Liver (tissue), 9 donors: ENCODE results near the gene CAMKMT. TPM values are rescaled to one million over a fixed set of nuclear protein-coding genes. Genes with fewer than 3 reads are reported as not detected.

Experiments
- DNase-seq: peaks from one replicate; pipeline ENCODE4 v3.0.0-alpha.2; 2017; ENCODE audit warnings: low spot score
- H3K27ac ChIP-seq, 2 donors: one replicate each; pipeline ENCODE4 v1.7.0; 2013; ENCODE audit warnings: inconsistent platforms in 2 of 2, low read length in 2 of 2, control low read depth in 1 of 2, low read depth in 1 of 2, mild to moderate bottlenecking in 1 of 2
- H3K27me3 ChIP-seq, 4 donors: one replicate each; pipeline versions ENCODE4 v1.6.1 to v1.7.0; 2013; ENCODE audit warnings: low read length in 3 of 4, inconsistent platforms in 1 of 4, mild to moderate bottlenecking in 1 of 4, moderate library complexity in 1 of 4; ENCODE audit not compliant: control insufficient read depth in 4 of 4, insufficient read depth in 4 of 4
- H3K36me3 ChIP-seq, 4 donors: one replicate each; pipeline versions ENCODE4 v1.6.1 to v1.7.0; 2013; ENCODE audit warnings: low read length in 3 of 4, mild to moderate bottlenecking in 3 of 4, low read depth in 1 of 4, moderate library complexity in 1 of 4; ENCODE audit not compliant: control insufficient read depth in 4 of 4, insufficient read depth in 3 of 4
- H3K4me1 ChIP-seq, 4 donors: one replicate each; pipeline versions ENCODE4 v1.6.1 to v1.7.0; 2013; ENCODE audit warnings: low read length in 3 of 4, mild to moderate bottlenecking in 3 of 4, moderate library complexity in 1 of 4; ENCODE audit not compliant: control insufficient read depth in 4 of 4, insufficient read depth in 4 of 4
- H3K4me3 ChIP-seq, 3 donors: one replicate each; pipeline versions ENCODE4 v1.6.1 to v1.7.0; 2013; ENCODE audit warnings: low read length in 3 of 3, control low read depth in 1 of 3, low read depth in 1 of 3, mild to moderate bottlenecking in 1 of 3
- H3K9ac ChIP-seq, 2 donors: one replicate each; pipeline ENCODE4 v1.7.0; 2013; ENCODE audit warnings: low read length in 2 of 2, mild to moderate bottlenecking in 2 of 2, moderate library complexity in 2 of 2, control low read depth in 1 of 2, low read depth in 1 of 2
- H3K9me3 ChIP-seq, 4 donors: one replicate each; pipeline versions ENCODE4 v1.6.1 to v1.7.0; 2013; ENCODE audit warnings: low read length in 3 of 4; ENCODE audit not compliant: control insufficient read depth in 4 of 4
- EGR1 ChIP-seq, 2 donors: IDR thresholded peaks; 2 replicates each; pipeline ENCODE4 v1.6.1; 2016 to 2018; ENCODE audit warnings: antibody characterized with exemption in 2 of 2, low read depth in 2 of 2
- FOXA1 ChIP-seq: IDR thresholded peaks from 2 replicates; pipeline ENCODE4 v1.6.1; 2016; ENCODE audit warnings: antibody characterized with exemption
- FOXA2 ChIP-seq: IDR thresholded peaks from 2 replicates; pipeline ENCODE4 v1.6.1; 2016; ENCODE audit warnings: antibody characterized with exemption
- GABPA ChIP-seq, 2 donors: IDR thresholded peaks in 1 of 2; conservative IDR thresholded peaks in 1 of 2; 2 replicates each; pipeline ENCODE4 v1.6.1; 2016; ENCODE audit warnings: antibody characterized with exemption in 2 of 2, mild to moderate bottlenecking in 1 of 2, moderate library complexity in 1 of 2
- HNF4A ChIP-seq, 2 donors: conservative IDR thresholded peaks; 2 replicates each; pipeline ENCODE4 v1.6.1; 2016; ENCODE audit warnings: antibody characterized with exemption in 2 of 2, mild to moderate bottlenecking in 2 of 2
- HNF4G ChIP-seq: IDR thresholded peaks from 2 replicates; pipeline ENCODE4 v1.6.1; 2016; ENCODE audit warnings: antibody characterized with exemption
- MAX ChIP-seq: IDR thresholded peaks from 2 replicates; pipeline ENCODE4 v1.6.1; 2016; ENCODE audit warnings: antibody characterized with exemption
- NR2F2 ChIP-seq: IDR thresholded peaks from 2 replicates; pipeline ENCODE4 v1.6.1; 2016; ENCODE audit warnings: antibody characterized with exemption
- RAD21 ChIP-seq, 2 donors: IDR thresholded peaks; 2 replicates each; pipeline ENCODE4 v1.6.1; 2016; ENCODE audit warnings: antibody characterized with exemption in 2 of 2, mild to moderate bottlenecking in 2 of 2
- REST ChIP-seq: IDR thresholded peaks from 2 replicates; pipeline ENCODE4 v1.6.1; 2016; ENCODE audit warnings: antibody characterized with exemption, mild to moderate bottlenecking
- WGBS: extraction: QIAGEN DNeasy Blood & Tissue Kit; methylation state at CpG from one replicate; pipeline ENCODE4 v1.1.7; 2013; 5-methylcytosine and 5-hydroxymethylcytosine counted together
- polyA plus RNA-seq, 2 donors: library from polyadenylated mRNA; stranded (reverse) in 1 of 2; unstranded in 1 of 2; fragments of 200-250 nt in 1 of 2; fragments of >200 nt in 1 of 2; fragmentation: Nextera tagmentation in 1 of 2; extraction: Ambion mirVana in 1 of 2; gene quantifications; one replicate each; pipeline versions ENCODE4 v1.2.1 to v1.2.3, GENCODE V29; 2013 to 2015
- total RNA-seq, 2 donors: library from RNA; depleted of rRNA; stranded (reverse); fragments of >200 nt; gene quantifications; one replicate each; pipeline ENCODE4 v1.2.3, GENCODE V29; 2014
- donor health status: healthy.
- donor health status: healthy.
- donor health status: healthy.
- donor health status: healthy.
- donor health status: healthy.

CAMKMT gene
- total and polyA plus RNA-seq, 4 donors, result 1.5 to 12.7 (median 7.1) TPM

- Histone ChIP-seq H3K9me3 (no peaks in the 10 kb centered on the region), H3K9ac (no peak overlapping the region), H3K36me3 (no peaks in the 10 kb centered on the region), H3K4me3 (no peak overlapping the region), H3K27ac (no peak overlapping the region), H3K4me1 (no peaks in the 10 kb centered on the region), H3K27me3 (no peaks in the 10 kb centered on the region)
- WGBS, result 97% methylated on average over 1 of the region's 1 CpG
- TF ChIP-seq RAD21 (IDR thresholded peaks at IDR 0.05) (no peak), FOXA2 (no peak), EGR1 (IDR thresholded peaks at IDR 0.05; ENCODE audit: low read depth in 2 of 2) (no peak), NR2F2 (no peak), REST (no peak), FOXA1 (no peak)
- DNase-seq, result no peak
Measured at GRCh38 chr2:44599130-44599529, 237.4 kb downstream of the CAMKMT start.

GRCh38 chr2:44602446-44602845 is 240.7 kb downstream of the CAMKMT start:
- no peak overlapping the region for H3K9ac ChIP-seq
- no peaks in the 10 kb centered on the region for H3K36me3 ChIP-seq
- WGBS, result 93% methylated on average over 6 of the region's 6 CpGs
- H3K27ac ChIP-seq, result no peak overlapping the region
- H3K27me3 ChIP-seq, result no peaks in the 10 kb centered on the region
- H3K4me1 ChIP-seq, result no peaks in the 10 kb centered on the region
- H3K4me3 ChIP-seq, result no peak overlapping the region
- no peaks in the 10 kb centered on the region for H3K9me3 ChIP-seq
- DNase-seq, result no peak
- TF ChIP-seq HNF4A (conservative IDR thresholded peaks at IDR 0.05), result no peak
- TF ChIP-seq MAX, result no peak
- no peak for TF ChIP-seq REST
- no peak for TF ChIP-seq HNF4G
- no peak for TF ChIP-seq GABPA (IDR thresholded peaks at IDR 0.05 in 1 of 2, conservative IDR thresholded peaks at IDR 0.05 in 1 of 2)
- no peak for TF ChIP-seq NR2F2

GRCh38 chr2:44605511-44605910 is 243.8 kb downstream of the CAMKMT start:
- H3K4me3 ChIP-seq, result no peak overlapping the region
- H3K9me3 ChIP-seq, result no peaks in the 10 kb centered on the region
- DNase-seq, result no peak
- H3K27me3 ChIP-seq, result no peaks in the 10 kb centered on the region
- TF ChIP-seq GABPA (IDR thresholded peaks at IDR 0.05 in 1 of 2, conservative IDR thresholded peaks at IDR 0.05 in 1 of 2), result no peak
- H3K9ac ChIP-seq, result no peak overlapping the region
- H3K4me1 ChIP-seq, result no peaks in the 10 kb centered on the region
- no peaks in the 10 kb centered on the region for H3K36me3 ChIP-seq
- no peak overlapping the region for H3K27ac ChIP-seq
- 0% methylated on average over 1 of the region's 1 CpG for WGBS
